ENCODE results near the gene UBAP2L. TPM values are rescaled to one million over a fixed set of nuclear protein-coding genes. Genes with fewer than 3 reads are reported as not detected.
"Not testable (repeated sequence)": the region's sequence is repeated elsewhere in the genome, so short reads cannot be mapped to it uniquely, and the experiment has no call there.

The UBAP2L gene
- total RNA-seq, 1 donor from 2014 or later, result 77.4 TPM

DNA sequence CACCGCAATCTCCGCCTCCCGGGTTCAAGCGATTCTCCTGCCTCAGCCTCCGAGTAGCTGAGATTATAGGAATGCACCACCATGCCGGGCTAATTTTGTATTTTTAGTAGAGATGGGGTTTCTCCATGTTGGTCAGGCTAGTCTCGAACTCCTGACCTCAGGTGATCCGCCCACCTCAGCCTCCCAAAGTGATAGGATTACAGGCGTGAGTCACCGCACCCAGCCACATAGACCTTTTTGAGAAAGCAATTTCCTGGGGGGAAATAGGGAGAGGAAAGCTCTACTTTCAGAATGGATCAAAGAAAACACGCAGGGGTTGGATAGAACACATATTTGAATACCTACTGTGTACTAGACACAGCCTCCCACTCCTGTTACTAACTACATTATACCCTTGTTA lies 15.0 kb upstream of the UBAP2L start:
- not testable (repeated sequence) for DNase-seq

DNA sequence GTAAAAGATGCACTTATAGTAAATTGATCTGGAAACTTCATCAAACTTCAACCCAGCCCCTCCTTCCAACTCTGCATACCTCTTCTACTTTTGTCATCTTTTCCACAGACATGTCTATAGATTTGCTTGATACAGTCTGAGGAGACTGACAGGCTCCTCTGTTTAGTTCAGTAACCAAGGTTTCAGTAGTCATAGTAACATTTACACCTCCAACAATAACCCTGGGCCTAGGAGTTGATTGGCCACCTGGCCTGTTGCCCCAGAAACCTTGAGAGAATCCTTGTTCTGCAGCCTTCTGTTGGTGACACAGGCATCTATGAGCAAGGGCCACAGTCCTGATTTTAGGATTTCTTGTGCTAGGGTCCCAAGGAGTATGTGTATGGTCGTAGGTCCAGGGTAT lies 14.6 kb upstream of the UBAP2L start, which contains the start of gene CFAP141:
CFAP141 (minus strand) TSS at position 138 of the 400 bp plus-strand sequence; CDS start at position 112, 26 bp downstream.
- no peak for DNase-seq

DNA sequence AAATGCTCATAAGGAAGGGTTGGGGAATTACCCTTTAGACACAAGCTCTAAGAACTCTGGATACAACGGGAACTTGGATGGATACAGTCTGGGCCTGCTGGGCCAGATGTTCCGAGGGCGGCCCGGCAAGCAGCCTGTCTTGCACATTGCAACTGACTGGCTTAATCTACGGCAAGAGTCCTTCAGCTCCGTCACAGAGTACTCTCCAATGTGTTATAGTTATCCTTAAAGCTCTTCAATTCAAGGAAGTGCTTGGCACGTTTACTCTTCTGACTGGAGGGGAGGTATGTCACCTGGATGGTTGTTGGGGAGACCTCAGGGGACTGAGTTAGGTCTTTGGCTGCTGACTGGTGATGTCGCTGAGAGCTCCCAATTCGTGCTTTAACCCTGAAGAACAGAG lies 13.5 kb upstream of the UBAP2L start:
- no peak for DNase-seq

DNA sequence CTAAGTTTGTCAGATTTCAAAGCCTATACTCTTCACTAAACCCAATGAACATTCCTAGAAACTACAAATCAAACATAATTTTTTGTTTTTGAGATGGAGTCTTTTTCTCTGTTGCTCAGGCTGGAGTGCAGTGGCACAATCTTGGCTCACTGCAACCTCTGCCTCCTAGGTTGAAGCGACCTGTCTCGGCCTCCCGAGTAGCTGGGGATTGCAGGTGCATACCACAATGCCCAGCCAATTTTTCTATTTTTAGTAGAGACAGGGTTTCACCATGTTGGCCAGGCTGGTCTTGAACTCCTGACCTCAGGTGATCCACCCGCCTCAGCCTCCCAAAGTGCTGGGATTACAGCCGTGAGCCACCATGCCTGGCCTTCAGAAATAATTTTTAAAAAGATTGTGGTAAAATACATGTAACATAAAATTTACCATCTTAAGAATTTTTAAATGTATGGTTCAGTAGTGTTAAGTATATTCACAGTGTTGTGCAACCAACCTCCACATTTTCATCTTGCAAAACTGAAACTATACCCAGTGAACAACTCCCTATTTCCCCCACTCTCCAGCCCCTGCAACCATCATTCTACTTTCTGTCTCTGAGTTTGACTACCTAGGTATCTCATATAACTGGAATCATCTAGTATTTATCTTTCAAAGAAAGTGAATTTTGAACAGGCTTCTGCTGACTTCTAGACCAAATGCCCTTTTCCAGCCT lies 11.9 kb upstream of the UBAP2L start:
- no peak for DNase-seq

DNA sequence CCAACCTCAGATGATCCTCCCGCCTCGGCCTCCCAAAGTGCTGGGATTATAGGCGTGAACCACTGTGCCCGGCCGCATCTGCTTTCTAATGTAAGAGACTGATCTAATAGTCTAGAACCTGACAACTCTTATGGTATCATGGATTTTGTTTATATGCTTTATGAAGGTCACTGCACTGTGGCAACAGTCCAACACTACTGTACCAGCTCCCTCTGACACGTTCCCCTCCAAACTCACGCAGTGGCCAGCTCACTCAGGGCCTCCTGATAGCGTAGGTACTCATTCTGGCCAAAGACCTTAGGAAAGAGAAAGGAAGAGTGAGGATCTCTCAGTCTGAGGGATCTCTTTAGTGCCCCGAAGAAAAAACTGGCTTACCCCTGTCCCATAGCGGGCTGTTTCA lies 8.7 kb upstream of the UBAP2L start:
- no peak for DNase-seq

DNA sequence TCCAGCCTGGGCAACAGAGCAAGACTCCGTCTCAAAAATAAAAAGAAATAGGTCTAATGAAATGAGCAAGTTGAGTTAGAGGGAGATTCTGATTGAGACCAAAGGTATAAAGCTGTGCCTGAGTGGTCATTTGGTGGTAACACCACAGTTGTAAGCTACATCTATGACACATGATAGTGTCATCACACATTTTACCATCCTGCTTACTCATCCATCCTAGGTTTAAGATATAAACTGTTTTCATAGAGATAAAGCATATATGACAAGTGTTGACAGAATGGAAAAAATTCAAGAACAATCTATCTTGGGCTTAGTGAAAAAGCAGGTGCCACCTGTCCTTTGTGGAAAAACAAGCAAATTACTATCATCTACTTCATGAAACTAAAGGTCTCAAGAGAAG lies 7.5 kb upstream of the UBAP2L start:
- DNase-seq, result no peak

DNA sequence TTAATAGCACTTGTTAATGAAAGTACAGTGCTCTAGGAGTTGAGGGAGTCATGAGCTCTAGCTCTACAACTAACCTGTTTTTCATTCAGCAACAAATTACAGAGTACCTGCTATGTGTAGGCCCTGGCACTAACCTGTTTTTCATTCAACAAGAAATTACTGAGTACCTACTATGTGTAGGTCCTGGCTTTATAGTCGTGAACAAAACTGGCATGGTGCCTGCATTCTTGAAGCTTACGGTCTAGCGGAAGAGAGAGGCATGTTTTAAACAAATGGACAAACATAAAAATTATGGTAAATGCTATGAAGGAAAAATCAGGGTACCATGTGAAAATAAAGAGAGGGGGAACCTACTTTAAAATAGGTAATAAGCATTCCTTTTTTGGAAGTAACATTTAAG lies 2.2 kb upstream of the UBAP2L start:
- no peak for DNase-seq

DNA sequence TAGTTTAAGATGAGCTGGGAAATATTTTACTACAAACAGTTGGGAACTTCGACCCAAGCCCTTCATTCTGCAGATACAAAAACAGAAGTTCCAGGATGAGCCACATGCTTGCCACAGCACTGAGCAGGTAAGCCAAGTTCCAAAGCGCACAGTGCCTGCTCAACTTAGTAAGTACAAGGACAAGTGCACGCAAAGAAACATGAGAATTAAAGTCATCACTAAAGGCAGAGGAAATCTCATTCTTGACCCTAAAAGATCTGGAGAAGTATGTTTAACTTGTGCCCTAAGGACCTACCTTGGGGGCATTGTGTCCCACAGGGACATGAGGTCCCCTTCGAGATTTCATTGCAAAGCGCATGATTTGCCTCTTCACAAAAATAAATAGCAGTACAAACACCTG lies 1.2 kb upstream of the UBAP2L start:
- no peak for DNase-seq

DNA sequence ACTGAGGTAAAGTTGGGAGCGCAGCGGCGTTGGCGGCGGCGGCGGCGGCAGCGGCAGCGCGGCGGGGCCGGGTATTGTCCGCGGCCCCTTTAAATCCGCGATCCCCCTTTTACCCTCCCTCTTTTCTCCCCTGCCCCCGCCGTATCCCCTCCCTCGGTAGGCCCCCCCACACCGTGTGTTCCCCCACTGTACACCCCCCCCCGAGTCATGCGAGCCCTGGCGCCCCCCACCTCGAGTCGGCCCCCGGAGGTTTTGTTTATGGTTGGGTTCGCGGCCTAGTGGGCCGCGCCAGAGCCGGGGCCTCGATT lies 169 bp downstream of the UBAP2L start:
- no peak for DNase-seq

DNA sequence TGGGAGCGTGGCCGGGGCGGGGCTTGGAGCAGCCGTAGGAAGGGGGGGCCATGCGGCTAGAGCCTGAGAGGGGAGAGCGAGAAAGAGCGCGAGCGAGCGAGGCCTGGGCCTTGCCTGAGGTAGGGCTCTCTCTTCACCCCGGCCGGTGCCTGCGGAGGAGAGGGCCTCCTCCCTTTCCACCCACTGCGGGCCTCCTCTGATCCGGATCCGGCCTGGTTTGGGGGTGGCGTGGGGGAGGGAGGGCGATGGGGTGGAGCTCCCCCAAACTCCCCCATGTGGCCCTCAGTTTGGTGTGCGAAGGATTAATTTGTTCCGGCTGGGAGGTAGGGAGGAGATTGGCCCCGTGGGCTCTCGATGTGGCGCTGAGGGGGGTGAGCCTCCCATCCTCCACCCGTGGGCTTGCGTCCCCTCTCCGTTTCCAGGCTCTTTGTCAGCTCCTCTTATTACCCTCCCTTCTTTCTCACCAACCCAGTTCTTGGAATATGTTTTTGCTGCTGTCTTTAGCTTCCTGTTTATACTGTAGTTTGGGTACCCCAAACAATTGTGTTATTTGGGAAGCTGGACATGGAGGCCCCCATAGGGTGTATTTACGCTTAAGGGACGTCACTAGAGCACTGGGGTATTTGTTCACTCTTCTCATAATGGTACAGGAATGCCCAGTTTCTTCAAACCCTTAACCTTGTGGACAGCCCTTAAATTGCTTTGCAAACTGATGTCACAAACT lies 685 bp downstream of the UBAP2L start:
- peak; percentile 80 for DNase-seq

DNA sequence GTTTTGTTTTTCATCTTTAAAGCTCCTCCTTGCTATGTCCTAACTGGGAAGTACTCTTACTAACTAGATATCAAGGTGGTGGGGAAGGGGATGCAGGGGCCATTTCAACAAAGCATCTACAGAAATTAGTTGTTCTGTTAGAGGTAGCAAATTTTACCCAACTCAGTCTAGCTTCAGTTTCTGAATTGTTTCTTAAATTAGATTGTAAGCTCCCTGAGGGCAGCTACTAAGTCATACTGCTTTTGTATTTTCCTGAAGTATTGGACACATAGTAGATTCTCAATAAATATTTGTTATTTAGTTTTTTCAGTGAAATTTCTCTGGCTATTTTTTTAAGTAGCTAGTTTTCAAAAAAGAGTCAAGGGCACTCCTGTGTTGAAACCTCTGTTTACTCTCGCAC lies 1.8 kb downstream of the UBAP2L start:
- no peak for DNase-seq

DNA sequence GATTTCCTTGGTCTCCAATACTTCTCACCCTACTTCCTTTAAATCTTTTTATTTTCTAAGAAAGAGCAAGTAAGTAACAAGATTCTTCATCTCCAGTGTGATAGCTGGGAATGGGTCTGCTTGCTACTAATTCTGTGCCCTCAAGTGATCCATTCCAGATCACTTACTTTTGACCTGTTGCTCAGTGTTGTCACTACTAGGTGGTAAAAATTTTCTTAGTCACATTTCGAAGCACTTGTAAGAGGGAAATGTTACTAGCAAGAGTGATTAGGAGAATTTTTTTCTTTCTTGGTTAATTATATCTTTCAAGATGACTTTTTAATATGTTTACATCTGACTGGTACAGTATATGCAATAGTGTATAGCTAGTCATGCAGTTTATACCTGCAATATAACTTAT lies 2.2 kb downstream of the UBAP2L start:
- DNase-seq, result no peak

DNA sequence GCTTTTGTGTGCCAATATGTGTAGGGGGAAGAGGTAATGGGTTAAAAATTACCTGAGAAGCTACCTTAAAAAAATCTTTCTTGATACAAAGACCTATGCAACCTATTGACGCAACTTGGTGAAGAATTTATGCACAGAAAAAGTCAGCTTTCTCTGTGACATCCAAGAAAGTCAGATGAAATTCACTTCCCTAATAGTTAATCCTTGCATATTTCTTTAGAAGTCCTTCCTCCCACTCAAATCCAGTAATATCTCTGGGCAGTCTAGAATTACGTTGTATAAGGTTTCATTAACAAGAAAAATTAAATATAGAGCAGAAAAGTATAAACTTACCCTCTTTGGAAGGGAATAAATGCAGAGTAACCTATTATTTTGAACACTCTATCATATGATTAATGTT lies 2.9 kb downstream of the UBAP2L start:
- no peak for DNase-seq

DNA sequence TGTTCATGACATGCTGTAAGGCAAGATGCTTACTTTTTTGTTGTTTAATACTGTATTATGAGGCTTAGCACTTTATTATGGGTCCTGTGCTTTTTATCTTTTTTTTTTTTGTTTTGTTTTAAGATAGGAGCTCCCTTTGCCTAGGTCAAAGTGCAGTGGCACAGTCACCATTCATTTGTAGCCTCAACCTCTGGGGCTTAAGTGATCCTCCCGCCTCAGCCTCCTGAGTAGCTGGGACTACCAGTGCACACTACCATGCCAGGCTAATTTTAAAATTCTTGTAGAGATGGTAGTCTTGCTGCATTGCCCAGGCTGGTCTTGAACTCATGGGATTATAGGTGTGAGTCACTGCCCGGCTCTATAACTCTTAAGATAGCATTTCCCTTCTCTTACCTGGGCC lies 4.6 kb downstream of the UBAP2L start:
- no peak for DNase-seq

DNA sequence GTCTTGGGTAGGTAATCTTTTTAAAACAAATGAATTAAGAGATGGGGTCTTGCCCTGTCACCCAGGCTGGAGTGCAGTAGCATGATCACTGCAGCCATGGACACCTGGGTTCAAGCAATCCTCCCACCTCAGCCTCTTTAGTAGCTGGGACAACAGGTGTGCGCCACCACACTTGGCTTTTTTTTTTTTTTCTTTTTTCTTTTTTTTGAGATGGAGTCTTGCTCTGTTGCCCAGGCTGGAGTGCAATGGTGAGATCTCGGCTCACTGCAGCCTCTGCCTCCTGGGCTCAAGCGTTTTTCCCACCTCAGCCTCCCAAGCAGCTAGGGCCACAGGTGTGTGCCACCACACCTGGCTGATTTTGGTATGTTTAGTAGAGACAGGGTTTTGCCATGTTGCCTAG lies 10.4 kb downstream of the UBAP2L start:
- not testable (repeated sequence) for DNase-seq

DNA sequence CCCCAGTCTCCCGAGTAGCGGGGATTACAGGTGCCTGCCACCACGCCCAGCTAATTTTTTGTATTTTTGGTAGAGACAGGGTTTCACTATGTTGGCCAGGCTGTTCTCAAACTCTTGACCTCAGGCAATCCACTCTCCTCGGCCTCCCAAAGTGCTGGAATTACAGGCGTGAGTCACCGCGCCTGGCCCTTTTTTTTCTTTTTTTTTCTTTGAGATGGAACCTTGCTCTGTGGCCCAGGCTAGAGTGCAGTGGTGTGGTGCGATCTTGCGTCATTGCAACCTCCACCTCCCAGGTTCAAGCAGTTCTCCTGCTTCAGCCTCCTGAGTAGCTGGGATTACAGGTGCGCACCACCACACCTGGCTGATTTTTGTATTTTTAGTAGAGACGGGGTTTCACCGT lies 12.4 kb downstream of the UBAP2L start:
- not testable (repeated sequence) for DNase-seq

DNA sequence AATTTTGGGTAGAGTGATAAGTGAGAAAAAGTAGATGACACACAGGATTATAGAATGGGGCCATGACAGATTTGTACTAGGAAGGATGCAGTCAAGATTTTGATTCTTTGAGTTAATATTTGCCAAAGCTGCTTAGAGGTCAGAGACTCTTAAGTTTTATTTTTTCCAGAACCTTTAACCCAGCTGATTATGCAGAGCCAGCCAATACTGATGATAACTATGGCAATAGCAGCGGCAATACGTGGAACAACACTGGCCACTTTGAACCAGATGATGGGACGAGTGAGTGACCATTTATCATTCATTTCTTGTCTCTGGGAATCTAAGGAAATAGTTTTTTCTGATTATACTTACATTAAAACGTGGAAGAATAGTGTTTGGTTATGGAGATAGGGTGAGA lies 16.1 kb downstream of the UBAP2L start:
- no peak for DNase-seq

DNA sequence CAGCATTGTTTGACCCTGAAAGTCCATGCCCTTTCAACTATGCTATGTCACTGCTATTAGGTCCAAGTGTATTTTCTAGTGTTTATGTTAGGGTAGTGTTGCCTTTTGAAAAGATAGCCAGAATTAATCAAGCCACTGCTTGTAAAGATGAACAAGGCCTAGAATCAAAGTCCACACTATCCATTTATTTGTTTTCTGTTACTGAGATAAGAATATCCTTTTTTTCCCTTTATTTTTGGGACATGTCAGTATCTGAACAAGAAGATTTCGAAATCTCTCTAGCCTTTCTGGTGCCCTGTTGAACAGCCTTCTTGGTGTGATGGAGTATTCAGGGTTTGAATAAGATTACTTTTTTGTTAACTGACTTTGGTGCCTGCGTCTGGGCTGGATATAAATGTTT lies 16.7 kb downstream of the UBAP2L start:
- DNase-seq, result no peak

DNA sequence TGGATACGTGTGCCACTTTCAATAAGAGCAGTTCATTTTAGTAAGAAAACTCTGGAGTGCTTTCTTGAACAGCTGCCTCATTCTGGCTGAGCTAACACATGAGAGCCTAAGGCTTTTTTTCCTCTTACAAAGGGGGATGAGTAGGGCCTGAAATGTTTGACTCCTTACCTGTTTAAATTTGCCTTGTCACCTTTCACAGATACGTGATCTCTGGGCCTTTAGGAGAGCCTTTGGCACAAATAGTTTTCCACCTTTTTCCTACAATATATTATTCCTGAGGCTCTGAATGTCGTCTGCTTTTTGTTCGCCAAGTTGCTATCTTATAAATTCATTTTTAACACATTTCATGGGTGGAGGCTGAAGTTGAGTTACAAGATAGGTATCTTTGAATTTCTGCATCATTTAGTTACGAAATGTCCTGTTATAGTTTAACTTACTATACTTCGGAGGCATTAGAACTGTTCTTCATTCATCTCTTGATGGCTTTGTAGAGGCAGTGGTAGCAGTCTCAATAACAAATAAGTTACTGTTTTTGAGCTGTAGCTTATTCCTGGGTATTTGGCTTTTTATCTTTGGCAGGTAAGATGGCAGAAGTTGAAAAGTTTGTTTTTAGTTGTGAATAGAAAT lies 17.2 kb downstream of the UBAP2L start:
- no peak for DNase-seq

DNA sequence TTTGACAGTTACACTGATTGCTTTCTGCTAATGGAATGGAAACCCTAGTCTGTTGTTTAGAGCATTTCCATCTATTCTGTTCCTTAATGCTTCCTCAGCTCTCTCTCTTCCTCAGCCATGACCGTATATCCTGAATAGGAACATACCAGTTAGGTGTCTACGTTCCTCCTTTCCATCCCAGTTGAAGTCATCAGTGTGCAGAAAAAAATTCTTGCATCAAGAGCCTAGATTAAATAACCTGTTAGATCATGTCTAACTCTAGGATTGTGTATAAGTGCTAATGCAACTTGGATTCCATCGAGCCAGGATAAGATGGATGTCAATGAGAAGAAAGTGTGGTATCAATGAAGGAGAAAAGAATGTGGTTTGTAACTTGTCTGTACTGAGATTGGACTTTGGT lies 18.7 kb downstream of the UBAP2L start:
- DNase-seq, result no peak

DNA sequence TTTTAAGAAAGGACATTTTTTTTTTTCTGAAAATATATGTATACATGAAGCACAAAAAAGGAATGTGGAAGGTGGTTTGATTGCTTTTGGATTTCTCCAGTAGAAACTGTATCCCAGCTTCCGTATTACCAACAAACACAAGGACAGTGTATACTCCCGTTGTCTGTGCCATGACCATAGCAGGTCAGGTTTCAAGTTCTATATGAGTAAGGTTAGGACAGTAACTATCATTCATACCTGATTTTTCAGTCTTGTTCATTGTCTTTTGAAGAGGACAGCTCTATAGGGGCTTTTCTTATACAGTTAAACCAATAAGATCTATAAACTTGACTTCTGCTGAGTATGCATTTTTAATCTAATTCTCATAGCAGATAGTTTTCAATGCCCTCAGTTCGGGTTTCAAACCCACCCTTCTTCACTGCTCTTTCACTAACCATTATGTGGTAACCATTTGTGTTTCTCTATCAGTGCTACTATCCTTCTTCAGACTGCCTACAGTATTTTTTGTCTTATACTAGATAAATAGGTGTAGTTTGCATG lies 19.6 kb downstream of the UBAP2L start:
- DNase-seq, result no peak

DNA sequence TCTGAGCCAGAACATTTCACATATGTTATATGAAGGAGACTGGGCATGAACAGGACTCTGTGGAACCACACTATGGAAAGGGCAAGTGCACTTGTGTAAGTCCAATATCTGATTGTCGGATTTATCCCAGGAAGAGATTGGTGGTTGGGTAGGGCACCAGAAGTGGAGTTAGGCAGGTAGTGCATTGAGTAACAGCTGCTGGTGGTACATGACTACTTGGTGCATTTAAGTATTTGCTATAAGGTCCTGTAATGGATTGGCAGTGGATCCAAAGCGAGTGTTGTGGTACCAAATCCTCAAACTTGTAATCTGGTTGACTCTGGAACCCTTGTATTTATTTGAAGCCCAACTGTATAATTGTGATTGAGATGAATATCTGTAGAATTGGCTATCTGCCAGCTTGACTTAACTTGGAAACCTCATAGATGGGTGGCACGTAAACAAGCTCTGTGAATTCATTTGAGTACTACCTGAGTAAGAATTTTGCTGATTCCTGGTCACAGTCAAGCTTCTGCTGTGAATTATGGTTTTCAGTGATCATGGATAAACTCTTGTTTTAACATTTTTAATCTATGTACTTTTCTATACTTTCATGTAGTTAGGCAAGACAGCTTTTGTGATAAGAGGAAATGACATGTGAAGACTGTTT lies 21.1 kb downstream of the UBAP2L start:
- no peak for DNase-seq

DNA sequence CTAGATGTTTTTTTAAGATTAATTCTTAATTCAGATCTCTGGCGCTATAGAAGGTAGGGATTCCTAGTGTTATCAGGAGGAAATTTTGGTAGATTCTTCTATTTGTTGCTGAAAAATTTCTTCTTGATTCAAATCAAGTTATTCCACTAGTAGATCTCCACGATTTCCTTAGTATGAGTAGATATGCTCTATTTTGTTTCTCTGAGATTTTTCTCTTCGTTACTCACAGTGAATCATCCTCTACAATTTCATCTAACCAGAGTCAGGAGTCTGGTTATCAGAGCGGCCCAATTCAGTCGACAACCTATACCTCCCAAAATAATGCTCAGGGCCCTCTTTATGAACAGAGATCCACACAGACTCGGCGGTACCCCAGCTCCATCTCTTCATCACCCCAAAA lies 32.9 kb downstream of the UBAP2L start:
- DNase-seq, result no peak

Data from skin of body (tissue), 2 donors.